Caki2 (cell line): ENCODE data around the gene HBA1. TPM values are rescaled to one million over a fixed set of nuclear protein-coding genes. Genes with fewer than 3 reads are reported as not detected.
"Not testable (repeated sequence)": the region's sequence is repeated elsewhere in the genome, so short reads cannot be mapped to it uniquely, and the experiment has no call there.

ENCODE experiments used
- DNase-seq: peaks from one replicate; pipeline ENCODE4 v3.0.0-alpha.2; 2015; ENCODE audit warnings: low read depth
- in situ Hi-C: cut with HindIII; loops from 2 replicates; pipeline ENCODE4 v1.10.0; 2016; ENCODE audit warnings: low sequenced_read_pairs, low pct_unique_long_range_greater_than_20kb, mixed read lengths
- total RNA-seq: library from RNA; depleted of rRNA; stranded (reverse); fragments of >200 nt; shearing (Covaris generic); gene quantifications from 2 replicates; pipeline ENCODE4 v1.2.3, GENCODE V29; 2014; ENCODE audit warnings: low replicate concordance

HBA1 gene
- total RNA-seq, 1 experiment from 2014 or later, result not detected

DNA sequence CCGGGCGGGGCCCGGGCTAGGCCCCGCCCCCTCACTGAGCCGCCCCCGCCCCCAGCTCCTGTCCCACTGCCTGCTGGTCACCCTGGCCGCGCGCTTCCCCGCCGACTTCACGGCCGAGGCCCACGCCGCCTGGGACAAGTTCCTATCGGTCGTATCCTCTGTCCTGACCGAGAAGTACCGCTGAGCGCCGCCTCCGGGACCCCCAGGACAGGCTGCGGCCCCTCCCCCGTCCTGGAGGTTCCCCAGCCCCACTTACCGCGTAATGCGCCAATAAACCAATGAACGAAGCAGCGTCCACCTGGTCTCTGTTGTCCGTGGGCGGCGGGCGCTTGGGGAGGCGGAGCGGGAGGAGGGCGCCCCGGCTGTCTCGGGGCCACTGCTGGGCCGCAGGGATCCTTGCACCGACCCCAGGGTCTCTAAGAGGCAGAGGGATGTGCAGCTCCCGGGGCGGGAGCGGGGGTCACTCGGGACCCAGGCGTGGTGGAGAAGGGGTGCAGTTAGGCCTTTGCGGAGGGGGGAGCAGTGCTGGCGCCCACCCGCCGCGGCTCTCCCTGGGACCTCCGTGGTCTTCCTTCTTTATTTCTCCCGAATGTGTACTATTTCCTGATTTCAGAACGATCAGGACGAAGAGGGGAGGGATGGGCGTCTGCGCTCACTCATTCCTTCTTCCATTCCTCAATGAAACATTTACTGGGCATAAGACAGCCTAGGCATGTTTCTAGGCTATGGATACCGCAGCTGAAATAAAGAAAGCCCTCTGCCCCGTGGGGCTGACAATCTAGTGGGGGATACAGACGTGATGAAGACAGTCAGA lies 22.1 kb upstream of the HBA1 start:
- in situ Hi-C loops, result no loop called here
- no peak for DNase-seq

DNA sequence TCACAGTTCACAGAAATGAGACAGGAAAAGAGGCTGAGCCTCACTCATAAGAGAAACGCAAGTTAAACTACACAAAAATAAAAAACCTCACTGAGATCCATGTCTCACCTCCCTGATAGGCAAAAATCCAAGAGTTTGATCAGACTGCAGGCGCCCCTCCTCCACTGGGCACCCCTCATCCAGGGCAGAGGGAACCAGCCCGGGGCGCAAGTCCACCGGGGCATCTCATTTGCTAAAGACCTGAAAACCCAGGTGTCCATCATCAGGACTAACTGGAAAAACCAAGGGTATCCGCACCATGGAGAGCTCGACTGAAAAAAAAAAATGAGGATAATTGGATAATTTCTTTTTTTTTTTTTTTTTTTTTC lies 21.5 kb upstream of the HBA1 start:
- no peak for DNase-seq
- in situ Hi-C loops, result no loop called here

GRCh38 chr16:159136-159849 lies 17.2 kb upstream of the HBA1 start:
- no peak for DNase-seq
- in situ Hi-C loops, result no loop called here

DNA sequence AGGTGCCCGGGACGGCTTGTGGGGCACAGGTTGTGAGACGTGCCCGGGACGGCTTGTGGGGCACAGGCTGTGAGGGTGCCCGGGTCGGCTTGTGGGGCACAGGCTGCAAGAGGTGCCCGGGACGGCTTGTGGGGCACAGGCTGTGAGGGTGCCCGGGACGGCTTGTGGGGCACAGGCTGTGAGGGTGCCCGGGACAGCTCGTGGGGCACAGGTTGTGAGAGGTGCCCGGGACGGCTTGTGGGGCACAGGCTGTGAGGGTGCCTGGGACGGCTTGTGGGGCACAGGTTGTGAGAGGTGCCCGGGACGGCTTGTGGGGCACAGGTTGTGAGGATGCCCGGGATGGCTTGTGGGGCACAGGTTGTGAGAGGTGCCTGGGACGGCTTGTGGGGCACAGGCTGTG lies 16.2 kb upstream of the HBA1 start:
- in situ Hi-C loops, DNase-seq: not testable (repeated sequence)

DNA sequence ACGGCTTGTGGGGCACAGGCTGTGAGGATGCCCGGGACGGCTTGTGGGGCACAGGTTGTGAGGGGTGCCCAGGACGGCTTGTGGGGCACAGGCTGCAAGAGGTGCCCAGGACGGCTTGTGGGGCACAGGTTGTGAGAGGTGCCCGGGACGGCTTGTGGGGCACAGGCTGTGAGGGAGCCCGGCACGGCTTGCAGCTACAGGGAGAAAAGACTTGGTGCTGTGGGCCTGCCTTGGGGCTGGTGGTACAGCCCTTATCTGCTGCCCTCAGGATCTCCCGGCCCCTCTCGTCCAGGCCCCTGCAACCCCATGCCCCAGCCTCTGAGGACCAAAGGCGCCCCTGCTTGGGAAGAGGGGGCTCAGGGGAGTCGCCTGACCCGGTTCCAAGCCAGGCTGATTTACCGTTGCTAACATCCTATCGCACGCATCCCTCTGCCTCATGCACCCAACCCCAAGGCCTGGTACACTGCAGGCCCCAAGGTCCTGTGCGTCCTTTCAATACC lies 15.7 kb upstream of the HBA1 start:
- in situ Hi-C loops, result no loop called here
- DNase-seq, result no peak

GRCh38 chr16:162271-162991 lies 14.0 kb upstream of the HBA1 start:
- DNase-seq, result no peak
- in situ Hi-C loops, result no loop called here

DNA sequence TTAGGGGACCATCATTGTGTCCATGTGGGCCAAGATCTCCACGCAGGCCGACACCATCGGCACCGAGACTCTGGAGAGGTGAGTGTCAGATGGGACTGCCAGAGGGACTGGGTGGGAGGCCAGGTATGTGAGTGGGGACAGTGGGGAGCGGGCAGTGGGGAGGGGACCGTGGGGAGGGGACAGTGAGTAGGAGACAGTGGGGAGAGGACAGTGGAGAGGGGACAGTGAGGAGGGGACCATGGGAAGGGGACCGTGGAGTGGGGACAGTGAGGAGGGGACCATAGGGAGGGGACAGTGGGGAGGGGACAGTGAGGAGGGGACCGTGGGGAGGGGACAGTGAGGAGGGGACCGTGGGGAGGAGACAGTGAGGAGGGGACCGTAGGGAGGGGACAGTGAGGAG lies 13.3 kb upstream of the HBA1 start:
- DNase-seq, in situ Hi-C loops: not testable (repeated sequence)

- in situ Hi-C loops, DNase-seq: not testable (repeated sequence)
Measured at GRCh38 chr16:163696-164095, 12.8 kb upstream of the HBA1 start.

- DNase-seq, in situ Hi-C loops: not testable (repeated sequence)
Measured at GRCh38 chr16:164134-164823, 12.2 kb upstream of the HBA1 start.

GRCh38 chr16:164827-165538 lies 11.5 kb upstream of the HBA1 start:
- in situ Hi-C loops, result no loop called here
- no peak for DNase-seq

- no peak for DNase-seq
- in situ Hi-C loops, result no loop called here
Measured at GRCh38 chr16:165539-166374, 10.7 kb upstream of the HBA1 start, which contains the start of gene HBM. TSS of gene HBM (plus strand) at chr16:165978. CDS start at chr16:165998, 20 bp downstream.

GRCh38 chr16:166375-167121 lies 9.9 kb upstream of the HBA1 start:
- DNase-seq, result no peak
- in situ Hi-C loops, result no loop called here

DNA sequence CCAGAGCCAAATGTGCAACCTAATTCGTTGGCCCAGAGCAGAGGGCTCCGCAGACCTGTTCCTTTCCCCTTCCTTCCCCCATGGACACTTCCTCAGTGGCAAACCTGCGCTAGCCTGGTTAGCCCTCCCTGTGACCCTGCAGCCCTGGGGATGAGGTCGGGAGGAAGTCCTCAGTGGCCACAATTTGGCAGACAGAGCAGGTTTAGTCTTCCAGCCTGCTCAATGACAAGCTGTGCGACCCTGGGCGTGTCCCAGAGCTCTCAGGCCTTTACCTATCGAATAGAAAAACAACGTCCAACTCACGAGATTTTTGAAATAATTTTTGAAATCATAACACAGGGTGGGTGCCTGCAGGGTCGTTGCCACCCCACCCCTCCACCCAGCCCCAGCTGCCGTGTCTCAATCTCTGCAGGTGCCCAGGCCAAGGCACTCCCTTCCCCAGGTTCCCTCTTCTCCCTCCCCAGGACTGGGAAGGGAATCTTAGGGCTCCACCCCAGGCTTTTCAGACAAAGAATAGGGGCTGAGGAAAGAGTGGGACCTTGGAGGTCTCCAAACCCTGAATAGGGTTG lies 9.3 kb upstream of the HBA1 start:
- no peak for DNase-seq
- in situ Hi-C loops, result no loop called here

- no peak for DNase-seq
- in situ Hi-C loops, result no loop called here
Measured at GRCh38 chr16:168424-168823, 8.1 kb upstream of the HBA1 start.

- in situ Hi-C loops, result no loop called here
- no peak for DNase-seq
Measured at GRCh38 chr16:169014-169413, 7.5 kb upstream of the HBA1 start.

GRCh38 chr16:170088-170507 lies 6.4 kb upstream of the HBA1 start:
- in situ Hi-C loops, result not testable (repeated sequence)
- peak; percentile 46 for DNase-seq
